ENCODE data around the gene VAPB. TPM values are rescaled to one million over a fixed set of nuclear protein-coding genes. Genes with fewer than 3 reads are reported as not detected.

The VAPB gene
- polyA plus RNA-seq, 1 donor (not counting 4 experiments of a cell fraction or from before 2014, with no cell fraction given), result 38.0 TPM

- TF ChIP-seq EZH2 (IDR thresholded peaks at IDR 0.05; ENCODE audit: low read length) (no peak), CTCF (optimal IDR thresholded peaks at IDR 0.05 in 1 of 3, IDR thresholded peaks at IDR 0.05 in 1 of 3, conservative IDR thresholded peaks at IDR 0.05 in 1 of 3; ENCODE audit: extremely low read depth in 1 of 3, insufficient read depth in 2 of 3, low read length in 3 of 3) (no peak)
- Histone ChIP-seq H2AFZ (ENCODE audit: control insufficient read depth, low read length) (no peak overlapping the region), H3K4me1 (ENCODE audit: control insufficient read depth, extremely low read depth, insufficient read depth, low read length) (no peaks in the 10 kb centered on the region), H3K79me2 (ENCODE audit: control insufficient read depth, insufficient read depth, low read length) (no peaks in the 10 kb centered on the region), H4K20me1 (ENCODE audit: control insufficient read depth, extremely low read depth, insufficient read depth, low read length) (no peaks in the 10 kb centered on the region), H3K4me2 (ENCODE audit: control insufficient read depth, extremely low read depth, insufficient read depth, low read depth, low read length) (no peak overlapping the region), H3K9ac (ENCODE audit: control insufficient read depth, extremely low read depth, insufficient read depth, low read length) (no peak overlapping the region), H3K9me1 (ENCODE audit: control insufficient read depth, extremely low read depth, insufficient read depth, low read length) (no peaks in the 10 kb centered on the region), H3K27ac (ENCODE audit: control insufficient read depth, insufficient read depth, low read length) (no peak overlapping the region), H3K4me3 (ENCODE audit: control insufficient read depth in 2 of 3, extremely low read depth in 1 of 3, insufficient read depth in 2 of 3, low read depth in 1 of 3, low read length in 3 of 3) (no peak overlapping the region), H3K36me3 (ENCODE audit: control insufficient read depth in 2 of 2, extremely low read depth in 1 of 2, insufficient read depth in 2 of 2, low read length in 2 of 2) (peaks cover 7 to 10% of the 10 kb centered on the region in 2 experiments), H3K27me3 (ENCODE audit: control insufficient read depth, extremely low read depth, insufficient read depth, low read length) (no peaks in the 10 kb centered on the region), H3K9me3 (ENCODE audit: control insufficient read depth, low read depth, low read length) (no peaks in the 10 kb centered on the region)
- dilution Hi-C loops (cut with MboI; ENCODE audit: extremely low pct_ligation_motif_present, low sequenced_read_pairs), result no loop called here
- FAIRE-seq (no peak), DNase-seq (ENCODE audit: low read depth, low spot score) (no peak)
Observed at GRCh38 chr20:58450254-58450653, 61.2 kb downstream of the VAPB start.

GRCh38 chr20:58452667-58453255 lies 63.7 kb downstream of the VAPB start:
- no peak overlapping the region for H3K4me3 ChIP-seq (ENCODE audit: control insufficient read depth in 2 of 3, extremely low read depth in 1 of 3, insufficient read depth in 2 of 3, low read depth in 1 of 3, low read length in 3 of 3)
- H3K9me1 ChIP-seq (ENCODE audit: control insufficient read depth, extremely low read depth, insufficient read depth, low read length), result no peaks in the 10 kb centered on the region
- H3K4me1 ChIP-seq (ENCODE audit: control insufficient read depth, extremely low read depth, insufficient read depth, low read length), result peaks cover 12% of the 10 kb centered on the region
- no peaks in the 10 kb centered on the region for H3K9me3 ChIP-seq (ENCODE audit: control insufficient read depth, low read depth, low read length)
- no peak overlapping the region for H3K27ac ChIP-seq (ENCODE audit: control insufficient read depth, insufficient read depth, low read length)
- no peak overlapping the region for H3K9ac ChIP-seq (ENCODE audit: control insufficient read depth, extremely low read depth, insufficient read depth, low read length)
- TF ChIP-seq EZH2 (IDR thresholded peaks at IDR 0.05; ENCODE audit: low read length), result no peak
- H3K79me2 ChIP-seq (ENCODE audit: control insufficient read depth, insufficient read depth, low read length), result no peaks in the 10 kb centered on the region
- dilution Hi-C loops (cut with MboI; ENCODE audit: extremely low pct_ligation_motif_present, low sequenced_read_pairs), result no loop called here
- DNase-seq (ENCODE audit: low read depth, low spot score) (no peak), FAIRE-seq (no peak)
- H3K4me2 ChIP-seq (ENCODE audit: control insufficient read depth, extremely low read depth, insufficient read depth, low read depth, low read length), result no peak overlapping the region
- H3K27me3 ChIP-seq (ENCODE audit: control insufficient read depth, extremely low read depth, insufficient read depth, low read length), result no peaks in the 10 kb centered on the region
- H4K20me1 ChIP-seq (ENCODE audit: control insufficient read depth, extremely low read depth, insufficient read depth, low read length), result no peaks in the 10 kb centered on the region
- no peak overlapping the region for H2AFZ ChIP-seq (ENCODE audit: control insufficient read depth, low read length)
- H3K36me3 ChIP-seq (ENCODE audit: control insufficient read depth in 2 of 2, extremely low read depth in 1 of 2, insufficient read depth in 2 of 2, low read length in 2 of 2), result peaks cover 4 to 6% of the 10 kb centered on the region in 2 experiments

- Histone ChIP-seq H4K20me1 (ENCODE audit: control insufficient read depth, extremely low read depth, insufficient read depth, low read length) (no peaks in the 10 kb centered on the region), H3K27ac (ENCODE audit: control insufficient read depth, insufficient read depth, low read length) (no peak overlapping the region), H3K27me3 (ENCODE audit: control insufficient read depth, extremely low read depth, insufficient read depth, low read length) (no peaks in the 10 kb centered on the region), H3K36me3 (ENCODE audit: control insufficient read depth in 2 of 2, extremely low read depth in 1 of 2, insufficient read depth in 2 of 2, low read length in 2 of 2) (peaks cover 4 to 6% of the 10 kb centered on the region in 2 experiments), H3K9me3 (ENCODE audit: control insufficient read depth, low read depth, low read length) (no peaks in the 10 kb centered on the region), H2AFZ (ENCODE audit: control insufficient read depth, low read length) (no peak overlapping the region), H3K4me1 (ENCODE audit: control insufficient read depth, extremely low read depth, insufficient read depth, low read length) (peaks cover 18% of the 10 kb centered on the region), H3K4me3 (ENCODE audit: control insufficient read depth in 2 of 3, extremely low read depth in 1 of 3, insufficient read depth in 2 of 3, low read depth in 1 of 3, low read length in 3 of 3) (no peak overlapping the region), H3K79me2 (ENCODE audit: control insufficient read depth, insufficient read depth, low read length) (no peaks in the 10 kb centered on the region), H3K9me1 (ENCODE audit: control insufficient read depth, extremely low read depth, insufficient read depth, low read length) (no peaks in the 10 kb centered on the region), H3K4me2 (ENCODE audit: control insufficient read depth, extremely low read depth, insufficient read depth, low read depth, low read length) (no peak overlapping the region), H3K9ac (ENCODE audit: control insufficient read depth, extremely low read depth, insufficient read depth, low read length) (no peak overlapping the region)
- FAIRE-seq (no peak), DNase-seq (ENCODE audit: low read depth, low spot score) (no peak)
- TF ChIP-seq EZH2 (IDR thresholded peaks at IDR 0.05; ENCODE audit: low read length) (no peak), CTCF (optimal IDR thresholded peaks at IDR 0.05 in 1 of 3, IDR thresholded peaks at IDR 0.05 in 1 of 3, conservative IDR thresholded peaks at IDR 0.05 in 1 of 3; ENCODE audit: extremely low read depth in 1 of 3, insufficient read depth in 2 of 3, low read length in 3 of 3) (no peak)
- dilution Hi-C loops (cut with MboI; ENCODE audit: extremely low pct_ligation_motif_present, low sequenced_read_pairs), result no loop called here
Observed at GRCh38 chr20:58453391-58453790, 64.4 kb downstream of the VAPB start.
